ENCODE data around the gene TP53I3.

The TP53I3 gene

DNA sequence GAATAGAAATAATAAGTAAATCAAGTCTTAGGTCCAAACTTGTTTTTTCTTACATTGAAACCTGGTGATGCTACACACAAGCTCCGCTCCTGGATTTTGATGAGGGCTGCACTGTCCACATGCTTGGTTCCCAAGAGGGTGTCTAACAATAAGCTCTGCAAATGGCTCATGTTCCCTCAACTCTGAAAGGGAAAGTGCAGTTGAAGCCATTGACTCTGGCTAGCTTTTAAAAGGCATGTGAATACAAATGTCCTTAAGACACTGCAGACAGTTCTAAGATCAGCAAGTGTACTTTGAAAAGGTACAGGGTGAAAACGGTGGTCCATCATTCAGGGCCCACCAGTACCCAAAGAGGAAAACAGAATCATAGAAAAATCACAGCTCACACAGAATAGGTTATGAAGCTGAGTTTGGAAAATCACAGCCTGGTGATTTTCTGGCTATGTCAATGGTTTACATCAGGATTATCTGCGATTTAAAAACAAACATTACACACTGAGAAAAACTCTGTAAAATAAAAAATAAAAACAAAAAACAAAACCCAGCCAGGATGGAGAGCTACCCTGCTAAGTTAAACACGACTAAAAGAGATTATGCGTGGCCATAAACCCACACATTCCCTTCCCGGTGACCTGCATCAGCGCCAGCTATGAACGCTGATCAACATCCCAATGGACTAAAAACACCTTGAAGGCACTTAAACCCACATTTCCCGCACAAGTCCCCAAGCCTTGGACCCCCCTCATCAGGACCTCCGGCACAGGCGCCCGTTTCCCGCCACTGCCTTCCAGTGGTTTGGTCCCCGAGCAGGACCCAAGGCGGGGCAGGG is 37.9 kb upstream of the TP53I3 start:
- peak; percentile 16 for DNase-seq (ENCODE audit: low read depth)
- TF ChIP-seq, protein P1, sequence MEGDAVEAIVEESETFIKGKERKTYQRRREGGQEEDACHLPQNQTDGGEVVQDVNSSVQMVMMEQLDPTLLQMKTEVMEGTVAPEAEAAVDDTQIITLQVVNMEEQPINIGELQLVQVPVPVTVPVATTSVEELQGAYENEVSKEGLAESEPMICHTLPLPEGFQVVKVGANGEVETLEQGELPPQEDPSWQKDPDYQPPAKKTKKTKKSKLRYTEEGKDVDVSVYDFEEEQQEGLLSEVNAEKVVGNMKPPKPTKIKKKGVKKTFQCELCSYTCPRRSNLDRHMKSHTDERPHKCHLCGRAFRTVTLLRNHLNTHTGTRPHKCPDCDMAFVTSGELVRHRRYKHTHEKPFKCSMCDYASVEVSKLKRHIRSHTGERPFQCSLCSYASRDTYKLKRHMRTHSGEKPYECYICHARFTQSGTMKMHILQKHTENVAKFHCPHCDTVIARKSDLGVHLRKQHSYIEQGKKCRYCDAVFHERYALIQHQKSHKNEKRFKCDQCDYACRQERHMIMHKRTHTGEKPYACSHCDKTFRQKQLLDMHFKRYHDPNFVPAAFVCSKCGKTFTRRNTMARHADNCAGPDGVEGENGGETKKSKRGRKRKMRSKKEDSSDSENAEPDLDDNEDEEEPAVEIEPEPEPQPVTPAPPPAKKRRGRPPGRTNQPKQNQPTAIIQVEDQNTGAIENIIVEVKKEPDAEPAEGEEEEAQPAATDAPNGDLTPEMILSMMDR (IDR thresholded peaks at IDR 0.05; ENCODE audit: insufficient read depth, low read depth, low read length, missing control alignments) = no peak
- peak overlapping the region; percentile 88 for H3K4me3 ChIP-seq (ENCODE audit: low read depth, low read length)

DNA sequence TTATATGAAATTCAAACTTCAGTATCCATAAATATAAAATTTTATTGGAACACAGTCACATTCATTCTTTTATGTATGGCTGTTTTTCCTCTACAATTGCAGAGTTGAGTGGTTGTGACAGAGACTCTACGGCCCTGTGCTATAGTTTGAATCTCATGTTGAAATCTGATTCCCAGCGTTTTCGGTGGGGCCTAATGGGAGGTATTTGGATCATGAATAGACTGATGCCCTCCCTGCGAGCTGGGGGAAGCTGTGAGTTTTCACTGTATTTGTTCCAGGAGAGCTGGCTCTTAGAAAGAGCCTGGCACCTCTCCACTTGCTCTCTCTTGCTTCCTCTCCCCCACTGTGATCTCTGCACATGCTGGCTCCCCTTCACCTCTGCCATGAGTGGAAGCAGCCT is 36.8 kb upstream of the TP53I3 start:
- DNase-seq (ENCODE audit: low read depth) = no peak
- no peak overlapping the region for H3K4me3 ChIP-seq (ENCODE audit: low read depth, low read length)
- TF ChIP-seq, protein P1 (IDR thresholded peaks at IDR 0.05; ENCODE audit: insufficient read depth, low read depth, low read length, missing control alignments) = no peak

DNA sequence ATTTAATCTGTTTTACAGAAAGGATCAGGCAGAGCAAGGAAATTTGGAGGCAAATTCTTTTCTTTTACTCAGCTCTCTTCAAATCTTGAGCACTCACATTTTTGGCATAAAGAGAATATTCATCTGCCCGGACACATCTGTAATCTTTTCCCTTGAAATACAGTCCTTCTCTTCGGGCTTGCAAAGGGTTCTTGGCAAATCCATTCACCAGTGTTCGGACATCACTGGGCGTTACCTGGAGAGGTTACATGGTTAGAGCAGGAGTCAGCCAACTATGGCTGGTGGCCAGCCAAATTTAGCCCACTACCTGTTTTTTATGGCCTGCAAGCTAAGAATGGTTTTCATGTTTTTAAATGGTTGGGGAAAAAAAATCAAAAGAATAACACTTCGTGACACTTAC is 36.4 kb upstream of the TP53I3 start:
- TF ChIP-seq, protein P1 (IDR thresholded peaks at IDR 0.05; ENCODE audit: insufficient read depth, low read depth, low read length, missing control alignments) = no peak
- DNase-seq (ENCODE audit: low read depth) = no peak
- H3K4me3 ChIP-seq (ENCODE audit: low read depth, low read length) = no peak overlapping the region

DNA sequence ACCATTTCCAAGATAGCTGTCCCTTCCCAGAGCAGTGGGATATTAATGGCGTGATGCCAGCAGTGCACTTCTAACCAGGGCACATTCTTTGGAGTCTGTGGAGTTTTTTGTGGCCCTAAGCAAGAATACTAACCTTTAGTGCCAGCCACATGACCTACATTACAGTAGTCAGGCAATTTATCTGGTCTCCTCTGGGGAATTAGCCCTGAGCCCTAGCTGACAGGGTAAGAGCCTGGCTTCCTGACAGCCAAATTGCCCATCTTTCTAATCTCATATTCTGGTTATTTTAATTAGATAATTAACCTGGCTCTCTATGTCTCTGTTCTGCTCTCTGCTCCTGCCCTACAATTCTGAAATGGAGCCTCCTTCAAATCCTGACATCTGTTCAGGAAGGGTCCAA is 33.3 kb upstream of the TP53I3 start:
- TF ChIP-seq, protein P1 (IDR thresholded peaks at IDR 0.05; ENCODE audit: insufficient read depth, low read depth, low read length, missing control alignments) = no peak
- no peak for DNase-seq (ENCODE audit: low read depth)

DNA sequence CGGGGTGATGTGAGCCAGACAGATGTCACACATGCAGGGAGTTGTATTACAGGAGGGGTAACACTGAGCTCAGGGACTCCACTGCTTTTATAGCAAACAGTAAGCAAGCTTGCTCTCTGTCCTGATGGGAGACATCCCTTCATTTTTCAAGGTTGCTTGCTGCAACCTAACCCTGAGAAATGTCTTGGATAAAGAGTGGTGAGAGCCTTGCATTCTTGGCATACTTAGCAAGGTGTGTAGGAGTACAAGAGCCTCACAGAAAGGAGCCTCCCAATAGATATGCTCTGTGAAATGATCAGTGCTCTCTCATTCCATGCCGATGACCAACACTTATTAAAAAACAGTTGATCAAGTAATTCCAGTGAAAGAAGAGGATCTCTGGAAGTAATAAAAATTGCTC is 30.4 kb upstream of the TP53I3 start:
- TF ChIP-seq, protein P1 (IDR thresholded peaks at IDR 0.05; ENCODE audit: insufficient read depth, low read depth, low read length, missing control alignments) = no peak
- no peak for DNase-seq (ENCODE audit: low read depth)
- H3K4me3 ChIP-seq (ENCODE audit: low read depth, low read length) = no peak overlapping the region

More for the DNA sequence above, 33.3 kb upstream of the TP53I3 start:
- no peak overlapping the region for H3K4me3 ChIP-seq (ENCODE audit: low read depth, low read length)

DNA sequence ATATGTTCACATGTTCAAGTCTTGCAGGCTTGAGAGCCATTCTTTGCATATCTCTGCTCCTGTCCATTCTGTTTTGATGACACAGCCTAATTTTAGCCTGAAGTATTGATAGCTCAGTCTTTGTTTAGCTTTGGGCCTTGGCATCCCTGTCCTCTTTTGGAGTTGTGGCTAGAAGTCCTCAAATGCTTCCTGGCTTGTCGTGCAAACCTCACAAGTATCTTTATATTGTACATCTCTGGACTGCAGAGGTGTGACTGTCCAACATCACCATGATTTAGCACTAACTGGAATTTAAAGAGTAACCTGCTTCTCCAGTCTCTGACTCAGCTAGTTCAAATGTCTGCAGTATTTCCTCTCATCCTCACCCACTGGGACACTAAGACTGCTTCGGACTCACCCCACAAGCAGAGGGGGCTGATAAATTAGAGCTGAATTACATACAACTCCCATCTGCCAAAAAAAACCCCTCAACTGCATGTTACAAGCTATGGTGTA is 26.8 kb upstream of the TP53I3 start:
- DNase-seq (ENCODE audit: low read depth) = no peak
- no peak overlapping the region for H3K4me3 ChIP-seq (ENCODE audit: low read depth, low read length)
- TF ChIP-seq, protein P1 (IDR thresholded peaks at IDR 0.05; ENCODE audit: insufficient read depth, low read depth, low read length, missing control alignments) = no peak

Measured in GM12865 (cell line).